GM23248 (cell line): Measurements from ENCODE around the gene SLC16A12. TPM values are rescaled to one million over a fixed set of nuclear protein-coding genes. Genes with fewer than 3 reads are reported as not detected.

Source experiments
- DNase-seq: peaks from one replicate; pipeline ENCODE4 v3.0.0-alpha.2; 2015
- H2AFZ ChIP-seq: fragments of 200-600 bp; sonication (generic); 2 replicates; pipeline ENCODE4 v1.6.1; 2016; ENCODE audit warnings: antibody characterized with exemption
- H3F3A ChIP-seq: fragments of 200-600 bp; sonication (generic); 2 replicates; pipeline ENCODE4 v1.6.1; 2016; ENCODE audit warnings: mild to moderate bottlenecking, antibody characterized with exemption, mixed run types; ENCODE audit not compliant: insufficient read depth
- H3K27ac ChIP-seq: fragments of 200-600 bp; sonication (generic); 2 replicates; pipeline ENCODE4 v1.5.1; 2016; ENCODE audit warnings: mild to moderate bottlenecking
- H3K27me3 ChIP-seq: fragments of 200-600 bp; sonication (generic); replicated peaks from 2 replicates; pipeline ENCODE4 v1.6.1; 2016; ENCODE audit warnings: mild to moderate bottlenecking; ENCODE audit not compliant: insufficient read depth
- H3K36me3 ChIP-seq: fragments of 200-600 bp; sonication (generic); 2 replicates; pipeline ENCODE4 v1.6.1; 2016; ENCODE audit warnings: low read depth, mild to moderate bottlenecking
- H3K4me1 ChIP-seq: fragments of 200-600 bp; sonication (generic); 2 replicates; pipeline ENCODE4 v1.6.1; 2016; ENCODE audit warnings: mild to moderate bottlenecking; ENCODE audit not compliant: insufficient read depth
- H3K4me2 ChIP-seq: fragments of 200-600 bp; sonication (generic); one replicate; pipeline ENCODE4 v1.6.1; 2016; ENCODE audit warnings: mild to moderate bottlenecking; ENCODE audit not compliant: unreplicated experiment
- H3K4me3 ChIP-seq: fragments of 200-600 bp; sonication (generic); 2 replicates; pipeline ENCODE4 v1.5.1; 2016; ENCODE audit warnings: mild to moderate bottlenecking
- H3K79me2 ChIP-seq: fragments of 200-600 bp; sonication (generic); 2 replicates; pipeline ENCODE4 v1.6.1; 2016; ENCODE audit warnings: mild to moderate bottlenecking; ENCODE audit not compliant: insufficient read depth
- H3K9ac ChIP-seq: fragments of 200-600 bp; sonication (generic); 2 replicates; pipeline ENCODE4 v1.6.1; 2016; ENCODE audit warnings: mild to moderate bottlenecking
- H3K9me2 ChIP-seq: fragments of 200-600 bp; sonication (generic); 2 replicates; pipeline ENCODE4 v1.6.1; 2016; ENCODE audit warnings: mixed run types, mild to moderate bottlenecking, moderate library complexity; ENCODE audit not compliant: insufficient read depth
- H3K9me3 ChIP-seq: fragments of 200-600 bp; sonication (generic); one replicate; pipeline ENCODE4 v1.6.1; 2017; ENCODE audit warnings: low read depth
- H4K20me1 ChIP-seq: fragments of 200-600 bp; sonication (generic); 2 replicates; pipeline ENCODE4 v1.6.0; 2016; ENCODE audit not compliant: insufficient read depth
- EZH2 ChIP-seq: fragments of 200-600 bp; sonication (generic); IDR thresholded peaks from 2 replicates; pipeline ENCODE4 v1.6.1; 2018; ENCODE audit warnings: antibody characterized with exemption, mild to moderate bottlenecking; ENCODE audit not compliant: insufficient read depth, poor library complexity, severe bottlenecking
- EZH2phosphoT487 ChIP-seq: fragments of 200-600 bp; sonication (generic); IDR thresholded peaks from 2 replicates; pipeline ENCODE4 v1.6.1; 2018; ENCODE audit warnings: antibody characterized with exemption, moderate library complexity, mild to moderate bottlenecking, low read depth; ENCODE audit not compliant: insufficient read depth
- WGBS, 2 experiments: methylation state at CpG; one replicate each; pipeline ENCODE4 v1.1.6; 2015 to 2017; ENCODE audit warnings: low lambda C conversion rate in 2 of 2, low coverage in 1 of 2; ENCODE audit errors: missing lambda C conversion rate in 2 of 2; 5-methylcytosine and 5-hydroxymethylcytosine counted together
- in situ Hi-C: fragments of 300-500 bp; cut with MboI; formaldehyde crosslinking; loops from 2 replicates; pipeline ENCODE4 v1.15.0; 2020
- polyA plus RNA-seq: library from polyadenylated mRNA; unstranded; fragments of >200 nt; fragmentation: Nextera tagmentation; extraction: Ambion mirVana; gene quantifications from 2 replicates; pipeline ENCODE4 v1.2.1, GENCODE V29; 2016
- total RNA-seq: library from RNA; depleted of rRNA; stranded (reverse); fragments of >200 nt; shearing (Covaris generic); gene quantifications from 2 replicates; pipeline ENCODE4 v1.2.3, GENCODE V29; 2014; rRNA removed

The SLC16A12 gene
- total and polyA plus RNA-seq, 2 experiments from 2014 or later, result not detected

DNA sequence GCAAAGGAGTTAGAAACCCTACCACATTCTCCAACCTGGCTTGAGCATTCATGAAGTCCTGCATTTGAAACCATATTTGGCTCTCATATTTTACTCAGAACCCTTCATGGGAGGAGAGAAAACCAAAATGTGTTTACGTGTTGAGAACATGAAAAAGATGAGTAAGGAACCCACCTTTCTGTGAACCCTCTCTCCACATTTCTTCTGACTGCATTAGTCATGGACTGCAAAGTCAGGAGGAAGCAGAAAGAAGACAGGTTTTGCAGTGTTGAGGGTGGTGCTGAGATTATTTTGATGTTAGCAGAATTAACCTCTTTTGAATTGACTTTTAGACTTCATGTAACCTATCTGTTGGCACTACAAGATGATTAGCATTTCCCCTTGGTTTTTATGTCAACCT, 152.6 kb downstream of the SLC16A12 start:
- WGBS, 2 experiments, result 77 to 80% methylated on average over 1 of the region's 1 CpG

More for the DNA sequence above, 152.6 kb downstream of the SLC16A12 start:
- no peaks in the 10 kb centered on the region for H4K20me1 ChIP-seq
- no peaks in the 10 kb centered on the region for H3K36me3 ChIP-seq
- no peaks in the 10 kb centered on the region for H3K27me3 ChIP-seq
- H3K4me2 ChIP-seq, result no peak overlapping the region
- H3K9ac ChIP-seq, result no peak overlapping the region
- no peak overlapping the region for H2AFZ ChIP-seq
- no peaks in the 10 kb centered on the region for H3F3A ChIP-seq
- no peak overlapping the region for H3K27ac ChIP-seq
- peak; percentile 14 for DNase-seq
- H3K9me3 ChIP-seq, result no peaks in the 10 kb centered on the region
- no peaks in the 10 kb centered on the region for H3K9me2 ChIP-seq
- in situ Hi-C loops, result loop anchor here (25.0 kb wide), 1 partner anchor 345 kb away; no protein-coding TSS in a partner anchor
- no peaks in the 10 kb centered on the region for H3K79me2 ChIP-seq
- TF ChIP-seq EZH2 (no peak), EZH2phosphoT487 (no peak)
- no peak overlapping the region for H3K4me3 ChIP-seq
- peaks cover 6% of the 10 kb centered on the region; the same call in 1 of the 2 replicates for H3K4me1 ChIP-seq

Other genes with a start within 250 kb of the SLC16A12 start
- 3.5 and 7.0 TPM in 2 replicates for gene IFIT2, start 233.5 kb downstream of the SLC16A12 start, total RNA-seq
- gene IFIT2, start 233.5 kb downstream of the SLC16A12 start, polyA plus RNA-seq, result 8.5 and 9.5 TPM in 2 replicates
- gene IFIT3, start 207.6 kb downstream of the SLC16A12 start, total RNA-seq, result 10.9 and 19.0 TPM in 2 replicates
- 10.4 and 10.6 TPM in 2 replicates for gene IFIT3, start 207.6 kb downstream of the SLC16A12 start, polyA plus RNA-seq
- gene IFIT1B, start 157.5 kb downstream of the SLC16A12 start, total RNA-seq, result not detected in 2 replicates
- gene IFIT1B, start 157.5 kb downstream of the SLC16A12 start, polyA plus RNA-seq, result not detected in 2 replicates
- 15.2 and 18.6 TPM in 2 replicates for gene IFIT1, start 143.0 kb downstream of the SLC16A12 start, total RNA-seq
- gene IFIT1, start 143.0 kb downstream of the SLC16A12 start, polyA plus RNA-seq, result 14.3 and 15.7 TPM in 2 replicates
- gene IFIT5, start 121.0 kb downstream of the SLC16A12 start, total RNA-seq, result 21.8 and 25.9 TPM in 2 replicates
- 20.7 and 21.3 TPM in 2 replicates for gene IFIT5, start 121.0 kb downstream of the SLC16A12 start, polyA plus RNA-seq
- 3.6 and 4.6 TPM in 2 replicates for gene PANK1, start 109.6 kb upstream of the SLC16A12 start, total RNA-seq
- 2.1 and 3.3 TPM in 2 replicates for gene PANK1, start 109.6 kb upstream of the SLC16A12 start, polyA plus RNA-seq
- gene KIF20B, start 166.0 kb upstream of the SLC16A12 start, total RNA-seq, result 7.8 and 8.9 TPM in 2 replicates
- 17.1 and 17.8 TPM in 2 replicates for gene KIF20B, start 166.0 kb upstream of the SLC16A12 start, polyA plus RNA-seq